H9 (cell line): Measurements from ENCODE around the gene MAGI1. TPM values are rescaled to one million over a fixed set of nuclear protein-coding genes. Genes with fewer than 3 reads are reported as not detected.

Experiments
- DNase-seq: peaks from one replicate; pipeline ENCODE4 v3.0.0-alpha.2; 2017
- H2AFZ ChIP-seq: one replicate; pipeline ENCODE4 v1.6.1; 2013; ENCODE audit warnings: mild to moderate bottlenecking, low read length, control low read depth, moderate library complexity
- H2AK5ac ChIP-seq: 2 replicates; pipeline ENCODE4 v1.6.1; 2013; ENCODE audit warnings: low read length, control low read depth, mixed read lengths; ENCODE audit not compliant: insufficient read length
- H2BK120ac ChIP-seq: one replicate; pipeline ENCODE4 v1.6.1; 2013; ENCODE audit warnings: low read depth, mild to moderate bottlenecking, low read length, control low read depth, inconsistent platforms; ENCODE audit not compliant: poor library complexity, severe bottlenecking
- H2BK12ac ChIP-seq: 2 replicates; pipeline ENCODE4 v1.6.1; 2013; ENCODE audit warnings: low read length, control low read depth, mixed read lengths, low read depth; ENCODE audit not compliant: insufficient read length
- H2BK15ac ChIP-seq: 2 replicates; pipeline ENCODE4 v1.6.1; 2013; ENCODE audit warnings: low read depth, low read length, control low read depth
- H2BK20ac ChIP-seq: one replicate; pipeline ENCODE4 v1.6.1; 2013; ENCODE audit warnings: low read depth, mild to moderate bottlenecking, low read length, control low read depth, inconsistent platforms; ENCODE audit not compliant: poor library complexity, severe bottlenecking
- H2BK5ac ChIP-seq: 2 replicates; pipeline ENCODE4 v1.6.1; 2013; ENCODE audit warnings: low read length, control low read depth, mixed read lengths; ENCODE audit not compliant: insufficient read length
- H3K14ac ChIP-seq: 2 replicates; pipeline ENCODE4 v1.6.1; 2013; ENCODE audit warnings: low read length, control low read depth; ENCODE audit not compliant: insufficient read depth
- H3K18ac ChIP-seq: 2 replicates; pipeline ENCODE4 v1.6.1; 2013; ENCODE audit warnings: low read depth, mild to moderate bottlenecking, mixed read lengths, low read length, control low read depth; ENCODE audit not compliant: insufficient read length
- H3K23ac ChIP-seq: 2 replicates; pipeline ENCODE4 v1.6.1; 2013; ENCODE audit warnings: low read length, control low read depth, mixed read lengths, low read depth; ENCODE audit not compliant: insufficient read length
- H3K23me2 ChIP-seq: 2 replicates; pipeline ENCODE4 v1.6.1; 2013; ENCODE audit warnings: low read depth, mild to moderate bottlenecking, mixed read lengths, low read length, control low read depth; ENCODE audit not compliant: insufficient read length, poor library complexity, severe bottlenecking
- H3K27ac ChIP-seq: 2 replicates; pipeline ENCODE4 v1.5.1; 2013; ENCODE audit warnings: low read length, control low read depth, mixed read lengths, low read depth; ENCODE audit not compliant: insufficient read length
- H3K27me3 ChIP-seq: 2 replicates; pipeline ENCODE4 v1.6.1; 2013; ENCODE audit warnings: low read length, control low read depth, inconsistent platforms; ENCODE audit not compliant: insufficient read depth
- H3K4ac ChIP-seq: 2 replicates; pipeline ENCODE4 v1.6.1; 2013; ENCODE audit warnings: low read depth, mild to moderate bottlenecking, control low read depth, inconsistent platforms, low read length, moderate library complexity
- H3K4me1 ChIP-seq: 2 replicates; pipeline ENCODE4 v1.6.1; 2013; ENCODE audit warnings: low read length, control low read depth, inconsistent platforms; ENCODE audit not compliant: insufficient read depth
- H3K4me2 ChIP-seq: 2 replicates; pipeline ENCODE4 v1.6.1; 2013; ENCODE audit warnings: low read length, control low read depth, mixed read lengths; ENCODE audit not compliant: insufficient read length, insufficient read depth
- H3K56ac ChIP-seq: 2 replicates; pipeline ENCODE4 v1.6.1; 2013; ENCODE audit warnings: low read depth, mild to moderate bottlenecking, mixed read lengths, low read length, control low read depth; ENCODE audit not compliant: insufficient read length
- H3K79me1 ChIP-seq: 2 replicates; pipeline ENCODE4 v1.6.1; 2013; ENCODE audit warnings: low read depth, mild to moderate bottlenecking, moderate library complexity, low read length, control low read depth, inconsistent platforms; ENCODE audit not compliant: insufficient read depth, poor library complexity, severe bottlenecking
- H3K79me2 ChIP-seq: 2 replicates; pipeline ENCODE4 v1.6.1; 2013; ENCODE audit warnings: low read length, control low read depth, inconsistent platforms; ENCODE audit not compliant: insufficient read depth
- H3K9ac ChIP-seq: 2 replicates; pipeline ENCODE4 v1.6.1; 2013; ENCODE audit warnings: low read length, control low read depth, mixed read lengths; ENCODE audit not compliant: insufficient read length; ENCODE audit errors: extremely low read depth
- H3K9me3 ChIP-seq: one replicate; pipeline ENCODE4 v1.6.1; 2013; ENCODE audit warnings: low read depth, low read length, inconsistent platforms; ENCODE audit not compliant: control insufficient read depth
- H3T11ph ChIP-seq: one replicate; pipeline ENCODE4 v1.6.1; 2013; ENCODE audit warnings: mild to moderate bottlenecking, low read length, control low read depth, inconsistent platforms
- H4K20me1 ChIP-seq: one replicate; pipeline ENCODE4 v1.6.1; 2013; ENCODE audit not compliant: control insufficient read depth, insufficient read length, insufficient read depth
- H4K5ac ChIP-seq: 2 replicates; pipeline ENCODE4 v1.6.1; 2013; ENCODE audit warnings: low read depth, mild to moderate bottlenecking, mixed read lengths, low read length, control low read depth; ENCODE audit not compliant: insufficient read length
- H4K8ac ChIP-seq: replicated peaks from 2 replicates; pipeline ENCODE4 v1.6.1; 2013; ENCODE audit warnings: low read length, control low read depth, mixed read lengths, low read depth; ENCODE audit not compliant: insufficient read length
- H4K91ac ChIP-seq: 2 replicates; pipeline ENCODE4 v1.6.1; 2013; ENCODE audit warnings: low read depth, mild to moderate bottlenecking, moderate library complexity, mixed read lengths, low read length, control low read depth; ENCODE audit not compliant: insufficient read length
- H3K27ac Mint-ChIP-seq, 3 experiments: 2 replicates in 2 of 3; 3 replicates in 1 of 3; pipeline ENCODE4 v1.8.0; 2020 to 2021; ENCODE audit warnings: mixed read lengths in 3 of 3, mild to moderate bottlenecking in 1 of 3, moderate library complexity in 1 of 3
- H3K27me3 Mint-ChIP-seq: 2 replicates; pipeline ENCODE4 v1.8.0; 2021; ENCODE audit warnings: low read depth, mild to moderate bottlenecking, moderate library complexity, mixed read lengths
- H3K36me3 Mint-ChIP-seq, 3 experiments: 2 replicates in 2 of 3; 3 replicates in 1 of 3; pipeline ENCODE4 v1.8.0; 2020 to 2021; ENCODE audit warnings: low read depth in 3 of 3, mixed read lengths in 3 of 3; ENCODE audit not compliant: insufficient read depth in 1 of 3
- H3K4me1 Mint-ChIP-seq, 2 experiments: 2 replicates each; pipeline ENCODE4 v1.8.0; 2020; ENCODE audit warnings: mixed read lengths in 2 of 2
- H3K4me3 Mint-ChIP-seq, 2 experiments: 2 replicates in 1 of 2; 3 replicates in 1 of 2; pipeline ENCODE4 v1.8.0; 2020 to 2021; ENCODE audit warnings: mild to moderate bottlenecking in 2 of 2, mixed read lengths in 2 of 2, moderate library complexity in 1 of 2
- H3K9me3 Mint-ChIP-seq, 2 experiments: 2 replicates in 1 of 2; 3 replicates in 1 of 2; pipeline ENCODE4 v1.8.0; 2020; ENCODE audit warnings: mild to moderate bottlenecking in 2 of 2, mixed read lengths in 2 of 2, moderate library complexity in 1 of 2
- total RNA-seq: library from RNA; stranded (reverse); gene quantifications from 2 replicates; pipeline ENCODE4 v1.2.1, GENCODE V29; 2021
- TF ChIP-seq, protein P1 (sequence below): fragments of 200-600 bp; sonication (generic); conservative IDR thresholded peaks from 3 replicates; pipeline ENCODE4 v1.8.0; 2021; ENCODE audit warnings: antibody characterized with exemption, mild to moderate bottlenecking

MAGI1 gene
- total RNA-seq, 1 experiment from 2014 or later: 65.7 TPM

GRCh38 chr3:65978116-65978515 lies 60.6 kb downstream of the MAGI1 start:
- Histone ChIP-seq H3K23me2 (no peaks in the 10 kb centered on the region), H4K20me1 (no peaks in the 10 kb centered on the region), H3K4ac (no peak overlapping the region), H2BK20ac (no peak overlapping the region), H4K5ac (no peak overlapping the region), H3K4me2 (no peak overlapping the region), H3K14ac (no peak overlapping the region), H2BK15ac (no peak overlapping the region), H4K8ac (no peak overlapping the region), H2BK12ac (no peak overlapping the region), H3K9ac (no peak overlapping the region), H2AK5ac (no peak overlapping the region), H3K56ac (no peak overlapping the region), H3K79me2 (peaks cover 2% of the 10 kb centered on the region; the same call in 1 of the 2 replicates), H3K9me3 (no peaks in the 10 kb centered on the region), H3K4me1 (no peaks in the 10 kb centered on the region), H2BK5ac (no peak overlapping the region), H3K27ac (no peak overlapping the region), H3K27me3 (no peaks in the 10 kb centered on the region), H2BK120ac (no peak overlapping the region), H4K91ac (no peak overlapping the region), H3K18ac (no peak overlapping the region), H3K79me1 (no peaks in the 10 kb centered on the region), H3K23ac (no peak overlapping the region), H2AFZ (no peak overlapping the region), H3T11ph (peak overlapping the region; percentile 39)
- no peaks in the 10 kb centered on the region for H3K9me3 Mint-ChIP-seq
- H3K27ac Mint-ChIP-seq: peak overlapping the region in 1 of 3 experiments; percentile 57; a peak in 2 of 7 replicates
- no peaks in the 10 kb centered on the region for H3K27me3 Mint-ChIP-seq
- no peak for DNase-seq
- peaks cover 3 to 17% (median 6%) of the 10 kb centered on the region in 3 experiments; a peak in 6 of 7 replicates for H3K36me3 Mint-ChIP-seq
- no peak overlapping the region for H3K4me3 Mint-ChIP-seq
- TF ChIP-seq, protein P1, sequence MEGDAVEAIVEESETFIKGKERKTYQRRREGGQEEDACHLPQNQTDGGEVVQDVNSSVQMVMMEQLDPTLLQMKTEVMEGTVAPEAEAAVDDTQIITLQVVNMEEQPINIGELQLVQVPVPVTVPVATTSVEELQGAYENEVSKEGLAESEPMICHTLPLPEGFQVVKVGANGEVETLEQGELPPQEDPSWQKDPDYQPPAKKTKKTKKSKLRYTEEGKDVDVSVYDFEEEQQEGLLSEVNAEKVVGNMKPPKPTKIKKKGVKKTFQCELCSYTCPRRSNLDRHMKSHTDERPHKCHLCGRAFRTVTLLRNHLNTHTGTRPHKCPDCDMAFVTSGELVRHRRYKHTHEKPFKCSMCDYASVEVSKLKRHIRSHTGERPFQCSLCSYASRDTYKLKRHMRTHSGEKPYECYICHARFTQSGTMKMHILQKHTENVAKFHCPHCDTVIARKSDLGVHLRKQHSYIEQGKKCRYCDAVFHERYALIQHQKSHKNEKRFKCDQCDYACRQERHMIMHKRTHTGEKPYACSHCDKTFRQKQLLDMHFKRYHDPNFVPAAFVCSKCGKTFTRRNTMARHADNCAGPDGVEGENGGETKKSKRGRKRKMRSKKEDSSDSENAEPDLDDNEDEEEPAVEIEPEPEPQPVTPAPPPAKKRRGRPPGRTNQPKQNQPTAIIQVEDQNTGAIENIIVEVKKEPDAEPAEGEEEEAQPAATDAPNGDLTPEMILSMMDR: no peak
- peaks cover 15 to 21% of the 10 kb centered on the region in 2 experiments for H3K4me1 Mint-ChIP-seq
